Astrocyte (in vitro differentiated cells and primary cell): Measurements from ENCODE around the gene CCHCR1. TPM values are rescaled to one million over a fixed set of nuclear protein-coding genes. Genes with fewer than 3 reads are reported as not detected.
A peak's percentile ranks its signal among the peaks of the same experiment; 100 is the strongest.

Experiments
- DNase-seq: peaks from one replicate; pipeline ENCODE4 v3.0.0-alpha.2; 2010; ENCODE audit warnings: low read depth
- FAIRE-seq: peaks from 2 replicates; lab custom pipeline; 2011; peaks lifted over from hg19 to GRCh38; lab: Jason Lieb, UNC
- H2AFZ ChIP-seq: 2 replicates; pipeline ENCODE4 v1.6.0; 2012; ENCODE audit warnings: low read depth, low read length, inconsistent platforms
- H3K27ac ChIP-seq: 2 replicates; pipeline ENCODE4 v1.5.1; 2011; ENCODE audit warnings: low read depth, low read length, inconsistent platforms
- H3K27me3 ChIP-seq: 2 replicates; pipeline ENCODE4 v1.6.0; 2011; ENCODE audit warnings: low read length, inconsistent platforms; ENCODE audit not compliant: insufficient read depth
- H3K36me3 ChIP-seq: 2 replicates; pipeline ENCODE4 v1.5.1; 2011; ENCODE audit warnings: low read length, inconsistent platforms; ENCODE audit not compliant: insufficient read depth
- H3K4me1 ChIP-seq: 2 replicates; pipeline ENCODE4 v1.5.1; 2011; ENCODE audit warnings: low read length, inconsistent platforms; ENCODE audit not compliant: insufficient read depth
- H3K4me2 ChIP-seq: 2 replicates; pipeline ENCODE4 v1.6.0; 2012; ENCODE audit warnings: low read length, inconsistent platforms
- H3K4me3 ChIP-seq: 2 replicates; pipeline ENCODE4 v1.5.1; 2011; ENCODE audit warnings: low read depth, mild to moderate bottlenecking, low read length, inconsistent platforms; ENCODE audit not compliant: insufficient read depth
- H3K79me2 ChIP-seq: 2 replicates; pipeline ENCODE4 v1.6.0; 2012; ENCODE audit warnings: mild to moderate bottlenecking, low read length, inconsistent platforms; ENCODE audit not compliant: insufficient read depth
- H3K9ac ChIP-seq: 2 replicates; pipeline ENCODE4 v1.6.0; 2012; ENCODE audit warnings: mild to moderate bottlenecking, low read length, inconsistent platforms
- H3K9me3 ChIP-seq: 2 replicates; pipeline ENCODE4 v1.5.1; 2012; ENCODE audit warnings: low read depth, mild to moderate bottlenecking, low read length, inconsistent platforms; ENCODE audit not compliant: insufficient read depth
- H4K20me1 ChIP-seq: 2 replicates; pipeline ENCODE4 v1.6.0; 2012; ENCODE audit warnings: low read length, inconsistent platforms; ENCODE audit not compliant: insufficient read depth
- H3K27ac Mint-ChIP-seq: one replicate; pipeline ENCODE4 v1.8.0; 2021; ENCODE audit warnings: mild to moderate bottlenecking, mixed read lengths; ENCODE audit not compliant: unreplicated experiment
- H3K27me3 Mint-ChIP-seq: one replicate; pipeline ENCODE4 v1.8.0; 2021; ENCODE audit warnings: low read depth, mixed read lengths; ENCODE audit not compliant: unreplicated experiment
- H3K36me3 Mint-ChIP-seq: one replicate; pipeline ENCODE4 v1.8.0; 2021; ENCODE audit warnings: low read depth, mixed read lengths; ENCODE audit not compliant: unreplicated experiment
- H3K4me1 Mint-ChIP-seq: one replicate; pipeline ENCODE4 v1.8.0; 2021; ENCODE audit warnings: low read depth, mixed read lengths; ENCODE audit not compliant: unreplicated experiment
- H3K4me3 Mint-ChIP-seq: one replicate; pipeline ENCODE4 v1.8.0; 2021; ENCODE audit warnings: mild to moderate bottlenecking, moderate library complexity, mixed read lengths; ENCODE audit not compliant: unreplicated experiment
- H3K9me3 Mint-ChIP-seq: one replicate; pipeline ENCODE4 v1.8.0; 2021; ENCODE audit warnings: mild to moderate bottlenecking, mixed read lengths; ENCODE audit not compliant: unreplicated experiment
- EZH2 ChIP-seq: IDR thresholded peaks from 2 replicates; pipeline ENCODE4 v1.6.1; 2012; ENCODE audit warnings: mild to moderate bottlenecking, low read length, inconsistent platforms; ENCODE audit not compliant: insufficient read depth
- total RNA-seq: library from RNA; stranded (reverse); gene quantifications from 2 replicates; pipeline ENCODE4 v1.2.1, GENCODE V29; 2021
- TF ChIP-seq, protein P1 (sequence below): IDR thresholded peaks from 2 replicates; pipeline ENCODE4 v1.5.1; 2011; ENCODE audit warnings: low read depth, mild to moderate bottlenecking, inconsistent platforms, low read length, moderate library complexity; ENCODE audit not compliant: insufficient read depth

Gene CCHCR1
- total RNA-seq, 1 donor from 2014 or later, result 11.5 TPM

DNA sequence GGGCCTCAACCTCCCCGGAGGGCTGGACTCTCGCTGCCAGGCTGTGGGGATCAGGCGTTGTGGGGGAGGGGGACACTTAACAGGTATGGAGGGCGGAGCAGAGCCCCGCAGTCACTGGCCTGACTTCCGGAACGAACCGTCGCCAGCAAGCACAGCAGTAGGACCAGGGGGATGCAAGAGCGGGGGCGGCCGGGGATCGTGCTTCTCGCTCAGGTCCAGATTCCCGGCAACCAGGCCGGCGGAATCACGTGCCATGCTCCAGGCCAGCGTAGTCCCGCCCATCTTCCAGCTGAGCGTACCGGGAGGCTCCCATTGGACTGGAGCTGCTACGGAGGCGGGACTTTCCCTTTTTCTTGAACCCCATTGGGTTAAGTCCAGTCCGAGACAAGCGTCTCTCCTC is 22.9 kb upstream of the CCHCR1 start:
- peak overlapping the region; percentile 77 for H3K4me2 ChIP-seq
- H3K27ac ChIP-seq, result no peak overlapping the region
- FAIRE-seq (no peak), DNase-seq (peak; percentile 50)
- Mint-ChIP-seq H3K27me3 (peaks cover 2% of the 10 kb centered on the region), H3K36me3 (peaks cover 2% of the 10 kb centered on the region), H3K4me1 (peaks cover 16% of the 10 kb centered on the region), H3K9me3 (no peaks in the 10 kb centered on the region), H3K4me3 (no peak overlapping the region), H3K27ac (no peak overlapping the region)
- no peaks in the 10 kb centered on the region for H3K9me3 ChIP-seq
- peak overlapping the region; percentile 46 for H3K4me3 ChIP-seq
- H2AFZ ChIP-seq, result peak overlapping the region; percentile 56
- no peak for TF ChIP-seq EZH2
- TF ChIP-seq, protein P1, sequence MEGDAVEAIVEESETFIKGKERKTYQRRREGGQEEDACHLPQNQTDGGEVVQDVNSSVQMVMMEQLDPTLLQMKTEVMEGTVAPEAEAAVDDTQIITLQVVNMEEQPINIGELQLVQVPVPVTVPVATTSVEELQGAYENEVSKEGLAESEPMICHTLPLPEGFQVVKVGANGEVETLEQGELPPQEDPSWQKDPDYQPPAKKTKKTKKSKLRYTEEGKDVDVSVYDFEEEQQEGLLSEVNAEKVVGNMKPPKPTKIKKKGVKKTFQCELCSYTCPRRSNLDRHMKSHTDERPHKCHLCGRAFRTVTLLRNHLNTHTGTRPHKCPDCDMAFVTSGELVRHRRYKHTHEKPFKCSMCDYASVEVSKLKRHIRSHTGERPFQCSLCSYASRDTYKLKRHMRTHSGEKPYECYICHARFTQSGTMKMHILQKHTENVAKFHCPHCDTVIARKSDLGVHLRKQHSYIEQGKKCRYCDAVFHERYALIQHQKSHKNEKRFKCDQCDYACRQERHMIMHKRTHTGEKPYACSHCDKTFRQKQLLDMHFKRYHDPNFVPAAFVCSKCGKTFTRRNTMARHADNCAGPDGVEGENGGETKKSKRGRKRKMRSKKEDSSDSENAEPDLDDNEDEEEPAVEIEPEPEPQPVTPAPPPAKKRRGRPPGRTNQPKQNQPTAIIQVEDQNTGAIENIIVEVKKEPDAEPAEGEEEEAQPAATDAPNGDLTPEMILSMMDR, result no peak
- H4K20me1 ChIP-seq, result no peaks in the 10 kb centered on the region
- H3K79me2 ChIP-seq, result no peaks in the 10 kb centered on the region
- peak overlapping the region; percentile 46 for H3K9ac ChIP-seq
- H3K36me3 ChIP-seq, result no peaks in the 10 kb centered on the region
- H3K27me3 ChIP-seq, result no peaks in the 10 kb centered on the region
- no peaks in the 10 kb centered on the region for H3K4me1 ChIP-seq

DNA sequence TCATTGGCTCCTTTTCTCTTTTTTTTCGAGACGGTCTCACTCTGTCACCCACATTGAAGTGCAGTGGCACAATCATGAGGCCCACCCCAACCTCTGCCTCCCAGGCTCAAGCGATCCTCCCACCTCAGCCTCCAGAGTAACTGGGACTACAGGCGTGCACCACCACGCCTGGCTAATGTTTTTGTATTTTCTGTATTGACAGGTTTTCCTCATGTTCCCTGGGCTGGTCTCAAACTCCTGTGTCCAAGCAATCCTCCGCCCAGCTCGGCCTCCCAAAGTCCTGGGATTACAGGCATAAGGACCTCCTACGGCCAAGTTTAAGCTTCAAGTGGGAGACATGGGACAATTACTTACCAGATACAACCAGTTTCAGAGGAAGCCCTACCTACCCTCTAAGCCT is 22.3 kb upstream of the CCHCR1 start:
- H2AFZ ChIP-seq, result no peak overlapping the region

DNA sequence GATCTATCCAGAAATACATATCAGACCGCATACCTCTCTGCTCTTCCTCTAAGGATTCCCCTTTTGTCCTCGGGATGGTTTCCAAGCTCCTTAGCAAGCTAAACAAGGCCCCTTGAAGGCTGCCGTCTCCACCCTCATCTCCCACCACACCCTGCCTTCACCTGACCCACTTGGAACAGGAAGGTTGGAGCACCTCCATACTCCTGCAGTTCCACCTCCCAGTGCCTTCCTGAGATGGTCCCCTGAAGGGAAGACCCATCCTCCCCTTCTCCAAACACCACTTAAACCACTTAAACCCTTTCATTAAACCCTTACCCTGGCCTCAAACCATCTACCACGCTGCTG is 21.4 kb upstream of the CCHCR1 start:
- FAIRE-seq (no peak), DNase-seq (no peak)
- Mint-ChIP-seq H3K36me3 (peaks cover 2% of the 10 kb centered on the region), H3K9me3 (no peaks in the 10 kb centered on the region), H3K4me3 (no peak overlapping the region), H3K27me3 (peaks cover 2% of the 10 kb centered on the region), H3K4me1 (peaks cover 17% of the 10 kb centered on the region), H3K27ac (no peak overlapping the region)
- Histone ChIP-seq H3K4me1 (no peaks in the 10 kb centered on the region), H3K9ac (no peak overlapping the region), H3K9me3 (no peaks in the 10 kb centered on the region), H4K20me1 (no peaks in the 10 kb centered on the region), H3K36me3 (no peaks in the 10 kb centered on the region), H3K4me2 (no peak overlapping the region), H2AFZ (peak overlapping the region; percentile 32), H3K4me3 (no peak overlapping the region), H3K27ac (no peak overlapping the region), H3K79me2 (no peaks in the 10 kb centered on the region), H3K27me3 (no peaks in the 10 kb centered on the region)
- TF ChIP-seq EZH2, result no peak
- TF ChIP-seq, protein P1, result no peak

More for the DNA sequence above, 22.3 kb upstream of the CCHCR1 start:
- Histone ChIP-seq H3K4me1 (no peaks in the 10 kb centered on the region), H3K79me2 (no peaks in the 10 kb centered on the region), H3K4me2 (peak overlapping the region; percentile 77), H4K20me1 (no peaks in the 10 kb centered on the region), H3K4me3 (no peak overlapping the region), H3K27ac (no peak overlapping the region), H3K27me3 (no peaks in the 10 kb centered on the region), H3K9ac (peak overlapping the region; percentile 46), H3K9me3 (no peaks in the 10 kb centered on the region), H3K36me3 (no peaks in the 10 kb centered on the region)
- Mint-ChIP-seq H3K27ac (no peak overlapping the region), H3K9me3 (no peaks in the 10 kb centered on the region), H3K4me1 (peaks cover 17% of the 10 kb centered on the region), H3K36me3 (peaks cover 2% of the 10 kb centered on the region), H3K4me3 (no peak overlapping the region), H3K27me3 (peaks cover 2% of the 10 kb centered on the region)
- no peak for DNase-seq
- TF ChIP-seq EZH2, result no peak
- TF ChIP-seq, protein P1, result no peak
- FAIRE-seq, result no peak
